ENCODE measurements around the gene PMPCB.

Gene PMPCB

DNA sequence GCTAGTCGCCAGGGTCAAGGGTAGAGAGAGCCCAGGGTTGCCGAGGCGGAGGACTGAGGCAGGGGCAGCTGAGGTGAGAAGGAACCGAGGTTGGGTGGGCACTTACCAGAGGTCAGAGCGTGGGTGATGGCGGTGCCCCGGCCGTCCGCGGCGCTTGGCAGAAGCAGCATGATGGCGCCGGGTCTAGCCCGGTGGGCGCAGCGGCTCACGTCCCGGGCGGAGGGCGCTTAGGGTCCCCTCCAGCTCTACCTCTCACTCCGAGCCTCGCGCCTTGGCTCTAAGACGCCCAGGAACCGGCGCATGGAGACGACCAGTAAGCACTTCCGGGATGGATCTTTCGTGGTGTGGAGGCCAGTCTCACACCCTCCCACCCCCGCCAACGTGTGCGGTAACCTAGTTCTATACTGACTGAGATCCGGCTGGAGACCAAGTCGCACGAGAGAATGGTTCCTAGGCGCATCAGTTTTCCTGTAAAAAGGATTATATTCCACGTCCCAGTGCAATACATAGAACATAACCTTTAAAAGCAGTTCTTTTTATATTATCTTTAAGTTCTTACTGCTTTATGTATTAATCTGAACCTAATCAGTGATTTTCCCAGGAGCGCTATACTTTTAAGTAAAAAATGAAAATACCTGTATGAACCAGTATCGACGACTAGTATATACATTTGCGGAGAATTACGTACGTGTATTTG is 47.4 kb downstream of the PMPCB start, which contains the start of gene DNAJC2:
Gene DNAJC2 (minus strand): TSS at position 315 of the 697 bp plus-strand sequence. CDS start 145 bp downstream, at position 170.
- DNase-seq (ENCODE audit: insufficient read length, low spot score) = peak; percentile 63
- no peak for TF ChIP-seq CTCF (IDR thresholded peaks at IDR 0.05; ENCODE audit: insufficient read depth, missing control alignments)
- FAIRE-seq = no peak

- no peak for DNase-seq (ENCODE audit: insufficient read length, low spot score)
- no peak for TF ChIP-seq CTCF (IDR thresholded peaks at IDR 0.05; ENCODE audit: insufficient read depth, missing control alignments)
- FAIRE-seq = no peak
These were observed 49.2 kb downstream of the PMPCB start for GRCh38 chr7:103346396-103346795.

- FAIRE-seq = no peak
- DNase-seq (ENCODE audit: insufficient read length, low spot score) = peak; percentile 63
- no peak for TF ChIP-seq CTCF (IDR thresholded peaks at IDR 0.05; ENCODE audit: insufficient read depth, missing control alignments)
These were observed 50.5 kb downstream of the PMPCB start, which contains the start of gene PSMC2 for GRCh38 chr7:103347507-103348267. Gene PSMC2 (plus strand): TSS chr7:103347643. CDS start chr7:103347712, 69 bp downstream.

DNA sequence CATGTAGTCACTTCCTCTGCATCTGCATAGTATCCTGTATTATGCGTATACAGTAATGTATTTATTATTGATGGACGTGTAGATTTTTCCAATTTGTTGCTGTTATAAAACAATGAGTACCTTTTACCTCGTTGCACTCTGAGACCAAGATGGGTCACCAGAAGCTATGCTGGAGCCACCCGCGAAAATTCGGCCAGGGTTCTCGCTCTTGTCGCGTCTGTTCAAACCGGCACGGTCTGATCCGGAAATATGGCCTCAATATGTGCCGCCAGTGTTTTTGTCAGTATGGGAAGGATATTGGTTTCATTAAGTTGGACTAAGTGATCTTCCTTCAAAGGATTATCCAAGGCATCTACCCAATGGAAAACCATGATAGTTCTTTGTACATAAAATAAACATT is 51.2 kb downstream of the PMPCB start:
- TF ChIP-seq CTCF (IDR thresholded peaks at IDR 0.05; ENCODE audit: insufficient read depth, missing control alignments) = no peak
- no peak for FAIRE-seq

GRCh38 chr7:103348959-103349358 is 51.7 kb downstream of the PMPCB start:
- DNase-seq (ENCODE audit: insufficient read length, low spot score) = no peak
- no peak for TF ChIP-seq CTCF (IDR thresholded peaks at IDR 0.05; ENCODE audit: insufficient read depth, missing control alignments)
- FAIRE-seq = no peak

More for the DNA sequence above, 51.2 kb downstream of the PMPCB start:
- DNase-seq (ENCODE audit: insufficient read length, low spot score) = no peak

- DNase-seq (ENCODE audit: insufficient read length, low spot score) (no peak), FAIRE-seq (no peak)
- TF ChIP-seq CTCF (IDR thresholded peaks at IDR 0.05; ENCODE audit: insufficient read depth, missing control alignments) = no peak
These were observed 52.6 kb downstream of the PMPCB start for GRCh38 chr7:103349805-103350204.
